KOPT-K1 (cell line): Measurements from ENCODE around the gene MAP3K12.
"Not testable (repeated sequence)": the region's sequence is repeated elsewhere in the genome, so short reads cannot be mapped to it uniquely, and the experiment has no call there.

Experiments
- H3K27ac ChIP-seq: fragments of 200-600 bp; sonication (generic); 2 replicates; pipeline ENCODE4 v1.5.1; 2016; ENCODE audit warnings: antibody characterized with exemption, mild to moderate bottlenecking, low read depth, low read length; ENCODE audit not compliant: poor library complexity, severe bottlenecking
- H3K36me3 ChIP-seq: fragments of 200-600 bp; sonication (generic); 2 replicates; pipeline ENCODE4 v1.5.1; 2017; ENCODE audit warnings: antibody characterized with exemption, mild to moderate bottlenecking, low read length, moderate library complexity; ENCODE audit not compliant: insufficient read depth
- H3K9me3 ChIP-seq: fragments of 200-600 bp; sonication (generic); 2 replicates; pipeline ENCODE4 v1.5.1; 2017; ENCODE audit warnings: antibody characterized with exemption, low read length, mild to moderate bottlenecking; ENCODE audit not compliant: insufficient read depth, poor library complexity, severe bottlenecking

MAP3K12 gene

GRCh38 chr12:53453953-53454640, 45.2 kb downstream of the MAP3K12 start:
- Histone ChIP-seq H3K27ac (peak overlapping the region; percentile 98), H3K36me3 (peaks cover 59% of the 10 kb centered on the region), H3K9me3 (no peaks in the 10 kb centered on the region)

- H3K27ac ChIP-seq, result peak overlapping the region; percentile 98
- H3K9me3 ChIP-seq, result no peaks in the 10 kb centered on the region
- H3K36me3 ChIP-seq, result peaks cover 55% of the 10 kb centered on the region
Observed at GRCh38 chr12:53452159-53453077, 46.8 kb downstream of the MAP3K12 start.

- Histone ChIP-seq H3K9me3 (no peaks in the 10 kb centered on the region), H3K27ac (peak within 1 kb of the TSS; percentile 98), H3K36me3 (peaks cover 54% of the 10 kb centered on the region)
Observed at GRCh38 chr12:53451661-53452158, 47.5 kb downstream of the MAP3K12 start, which contains the start of gene PCBP2. Gene PCBP2, plus strand, starts transcription at chr12:53452102. Its CDS starts 2,699 bp downstream, at chr12:53454801.

- H3K36me3 ChIP-seq, result peaks cover 53% of the 10 kb centered on the region
- no peaks in the 10 kb centered on the region for H3K9me3 ChIP-seq
- no peak overlapping the region for H3K27ac ChIP-seq
Observed at GRCh38 chr12:53450936-53451335, 48.3 kb downstream of the MAP3K12 start.

- H3K27ac ChIP-seq, H3K9me3 ChIP-seq: not testable (repeated sequence)
- H3K36me3 ChIP-seq, result peaks cover 56% of the 10 kb centered on the region
Observed at GRCh38 chr12:53444593-53445325, 54.5 kb downstream of the MAP3K12 start.

- Histone ChIP-seq H3K27ac (no peak overlapping the region), H3K36me3 (peaks cover 56% of the 10 kb centered on the region), H3K9me3 (no peaks in the 10 kb centered on the region)
Observed at GRCh38 chr12:53443955-53444354, 55.3 kb downstream of the MAP3K12 start.

GRCh38 chr12:53441040-53441833, 58.0 kb downstream of the MAP3K12 start, which contains the start of gene PRR13:
Gene PRR13, plus strand, starts transcription at chr12:53441734. Its CDS starts 981 bp downstream, at chr12:53442715.
- Histone ChIP-seq H3K27ac (peak within 1 kb of the TSS; percentile 82), H3K36me3 (peaks cover 33% of the 10 kb centered on the region), H3K9me3 (no peaks in the 10 kb centered on the region)

GRCh38 chr12:53439582-53439981, 59.7 kb downstream of the MAP3K12 start:
- peaks cover 17% of the 10 kb centered on the region for H3K36me3 ChIP-seq
- H3K9me3 ChIP-seq, H3K27ac ChIP-seq: not testable (repeated sequence)

- not testable (repeated sequence) for H3K36me3 ChIP-seq, H3K27ac ChIP-seq, H3K9me3 ChIP-seq
Observed at GRCh38 chr12:53435326-53435725, 63.9 kb downstream of the MAP3K12 start.

- Histone ChIP-seq H3K27ac (no peak overlapping the region), H3K9me3 (no peaks in the 10 kb centered on the region), H3K36me3 (no peaks in the 10 kb centered on the region)
Observed at GRCh38 chr12:53431187-53431586, 68.1 kb downstream of the MAP3K12 start.

- H3K27ac ChIP-seq, result no peak overlapping the region
- H3K9me3 ChIP-seq, result no peaks in the 10 kb centered on the region
- H3K36me3 ChIP-seq, result no peaks in the 10 kb centered on the region
Observed at GRCh38 chr12:53430116-53430515, 69.1 kb downstream of the MAP3K12 start.
